Right kidney (tissue), 1 donor: ENCODE data around the gene STIP1.
A peak's percentile ranks its signal among the peaks of the same experiment; 100 is the strongest.
"Not testable (repeated sequence)": the region's sequence is repeated elsewhere in the genome, so short reads cannot be mapped to it uniquely, and the experiment has no call there.

Experiments
- DNase-seq: peaks from one replicate; pipeline ENCODE4 v3.0.0-alpha.2; 2016

STIP1 gene

GRCh38 chr11:64237484-64237951, 51.5 kb downstream of the STIP1 start:
- DNase-seq: no peak

GRCh38 chr11:64238076-64238475, 52.1 kb downstream of the STIP1 start:
- no peak for DNase-seq

- DNase-seq: no peak
These were observed 53.0 kb downstream of the STIP1 start for GRCh38 chr11:64238999-64239398.

GRCh38 chr11:64239662-64240434, 53.9 kb downstream of the STIP1 start:
- no peak for DNase-seq

GRCh38 chr11:64240435-64241240, 54.7 kb downstream of the STIP1 start, which contains the start of gene FKBP2:
TSS of gene FKBP2 (plus strand) at chr11:64241095. CDS start at chr11:64242388, 1,293 bp downstream.
- DNase-seq: no peak

GRCh38 chr11:64241241-64241490, 55.2 kb downstream of the STIP1 start:
- DNase-seq: peak; percentile 93

- DNase-seq: peak; percentile 91
These were observed 55.8 kb downstream of the STIP1 start for GRCh38 chr11:64241491-64242374.

GRCh38 chr11:64243236-64243854, 57.4 kb downstream of the STIP1 start:
- no peak for DNase-seq

- DNase-seq: no peak
These were observed 58.1 kb downstream of the STIP1 start for GRCh38 chr11:64244107-64244506.

- DNase-seq: no peak
These were observed 59.0 kb downstream of the STIP1 start for GRCh38 chr11:64244966-64245365.

- DNase-seq: no peak
These were observed 59.4 kb downstream of the STIP1 start for GRCh38 chr11:64245401-64245796.

GRCh38 chr11:64245797-64246620, 60.0 kb downstream of the STIP1 start:
- DNase-seq: peak; percentile 56

GRCh38 chr11:64246621-64246870, 60.6 kb downstream of the STIP1 start:
- not testable (repeated sequence) for DNase-seq

GRCh38 chr11:64246871-64247728, 61.1 kb downstream of the STIP1 start, which contains the start of gene PPP1R14B:
TSS of gene PPP1R14B (minus strand) at chr11:64246943. CDS start at chr11:64246673, 270 bp downstream.
- DNase-seq: peak; percentile 89

GRCh38 chr11:64247729-64248531, 62.0 kb downstream of the STIP1 start:
- DNase-seq: peak; percentile 85

GRCh38 chr11:64248578-64248977, 62.6 kb downstream of the STIP1 start:
- no peak for DNase-seq

- no peak for DNase-seq
These were observed 63.1 kb downstream of the STIP1 start for GRCh38 chr11:64249038-64249437.

GRCh38 chr11:64249563-64250414, 63.8 kb downstream of the STIP1 start:
- no peak for DNase-seq
